CD4-positive, alpha-beta T cell treated with Interleukin-6 at 100 ng/mL for 8 hours (primary cell): ENCODE measurements around the gene RNASEL.
"Not testable (repeated sequence)": the region's sequence is repeated elsewhere in the genome, so short reads cannot be mapped to it uniquely, and the experiment has no call there.

Source experiments
- DNase-seq: peaks from one replicate; pipeline ENCODE4 v3.0.0-alpha.2; 2020; ENCODE audit warnings: mixed read lengths, low spot score

The RNASEL gene

GRCh38 chr1:182561456-182561855 lies 27.6 kb downstream of the RNASEL start:
- DNase-seq: no peak

GRCh38 chr1:182560392-182560984 lies 28.6 kb downstream of the RNASEL start:
- no peak for DNase-seq

DNA sequence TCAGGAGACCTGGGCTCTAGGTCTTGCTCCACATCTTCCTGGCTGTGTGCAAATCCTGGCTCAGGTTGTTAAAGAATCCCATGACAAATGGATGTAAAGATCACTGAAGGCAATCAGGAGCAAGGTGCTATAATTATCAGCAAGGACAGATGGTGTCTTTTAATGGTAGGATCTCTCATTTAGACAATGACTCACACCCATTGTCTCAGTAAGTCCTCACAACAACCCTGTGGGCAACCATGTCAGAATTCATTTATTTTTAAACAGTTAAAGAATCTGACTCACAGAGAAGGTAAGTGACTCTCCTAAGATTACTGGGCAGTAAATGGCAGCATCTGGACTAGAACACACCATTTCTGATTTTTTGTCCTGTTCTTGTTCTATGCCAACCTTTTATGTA lies 32.8 kb downstream of the RNASEL start:
- DNase-seq: no peak

DNA sequence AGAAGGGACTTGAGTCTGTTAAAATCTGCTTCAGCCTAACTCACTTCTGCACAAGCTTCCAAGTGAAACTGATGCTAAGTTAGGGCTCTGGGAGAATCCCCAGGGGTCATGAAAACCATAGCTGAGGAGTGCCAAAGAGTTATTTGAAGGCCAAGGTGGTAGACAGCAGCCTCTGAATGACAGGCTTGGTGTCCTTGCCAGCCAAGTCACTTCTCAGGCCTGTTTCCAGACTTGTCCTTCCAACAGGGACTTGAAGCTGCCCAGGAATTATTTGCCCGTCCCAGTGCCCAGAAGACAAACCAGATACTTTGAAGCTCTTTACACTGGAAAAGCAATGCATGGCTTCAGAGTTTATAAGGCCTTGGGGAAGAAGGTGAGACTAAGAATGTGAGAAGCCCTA lies 33.6 kb downstream of the RNASEL start:
- DNase-seq: no peak

- no peak for DNase-seq
Observed at GRCh38 chr1:182552527-182552926, 36.5 kb downstream of the RNASEL start.

DNA sequence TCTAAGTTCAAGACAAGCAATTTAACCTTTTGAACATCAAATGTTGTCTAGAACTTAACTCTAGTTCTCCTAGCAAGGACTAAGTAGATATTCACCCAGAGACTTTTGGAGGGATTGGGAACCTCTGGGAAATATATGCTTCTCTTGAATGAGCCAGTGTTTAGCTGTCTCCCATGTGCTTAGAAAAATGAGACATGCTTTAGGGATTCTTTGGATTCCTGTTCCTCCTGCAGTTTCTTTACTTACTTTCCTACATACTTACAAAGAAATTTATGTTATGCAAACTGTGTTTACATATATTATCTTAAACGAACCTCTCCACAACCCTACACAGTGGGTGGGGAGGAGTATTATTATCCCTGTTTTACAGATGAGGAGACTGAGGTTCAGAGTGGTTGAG lies 39.2 kb downstream of the RNASEL start:
- no peak for DNase-seq

DNA sequence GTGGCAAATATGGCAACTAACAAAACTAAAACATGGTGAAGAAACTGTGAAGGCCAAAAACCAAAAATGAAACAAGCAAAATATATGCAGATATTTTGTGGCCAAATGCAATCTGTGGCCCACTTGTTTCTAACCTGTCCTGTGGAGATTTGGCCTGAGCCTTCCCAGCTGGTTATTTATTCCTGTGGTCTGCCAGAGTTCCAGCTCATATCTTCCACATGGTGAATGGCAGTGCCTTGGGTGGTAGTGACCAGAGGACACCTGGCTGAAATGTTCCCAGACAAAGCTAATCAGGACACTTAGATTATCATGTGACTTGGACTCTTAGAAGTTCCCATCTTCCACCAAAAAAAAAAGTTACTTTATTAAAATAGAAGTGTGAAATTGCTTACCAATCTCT lies 39.7 kb downstream of the RNASEL start:
- DNase-seq: no peak

DNA sequence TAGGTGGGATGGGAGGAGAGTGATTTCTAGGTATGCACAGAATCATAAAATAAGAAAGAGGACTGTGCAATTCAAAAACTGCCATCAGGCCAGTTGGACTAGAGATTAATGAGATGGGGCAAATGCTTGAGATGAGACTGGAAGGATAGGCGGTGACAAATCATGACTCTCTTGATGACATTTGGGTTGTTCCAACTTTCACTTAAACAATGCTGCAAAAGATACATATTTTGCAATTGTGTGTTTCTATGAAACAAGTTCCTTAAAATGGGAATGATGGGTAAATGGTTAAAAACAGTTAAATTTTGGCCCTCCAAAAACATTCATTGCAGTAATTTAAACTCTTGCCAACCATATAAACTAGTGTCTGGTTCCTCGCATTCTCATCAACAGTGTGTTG lies 55.2 kb downstream of the RNASEL start:
- DNase-seq: no peak

DNA sequence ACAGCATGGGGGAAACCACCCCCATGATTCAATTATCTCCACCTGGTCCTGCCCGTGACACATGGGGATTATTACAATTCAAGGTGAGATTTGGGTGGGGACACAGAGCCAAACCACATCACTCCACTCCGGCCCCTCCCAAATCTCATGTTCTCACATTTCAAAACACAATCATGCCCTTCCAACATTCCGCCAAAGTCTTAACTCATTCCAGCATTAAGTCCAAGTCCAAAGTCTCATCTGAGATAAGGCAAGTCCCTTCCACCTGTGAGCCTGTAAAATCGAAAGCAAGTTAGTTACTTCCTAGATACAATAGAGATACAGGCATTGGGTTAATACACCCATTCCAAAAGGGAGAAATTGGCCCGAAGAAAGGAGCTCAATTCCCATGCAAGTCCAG lies 60.9 kb downstream of the RNASEL start:
- DNase-seq: not testable (repeated sequence)

- no peak for DNase-seq
Observed at GRCh38 chr1:182527680-182528079, 61.4 kb downstream of the RNASEL start.

GRCh38 chr1:182525342-182525741 lies 63.7 kb downstream of the RNASEL start:
- no peak for DNase-seq
